HTR-8/SVneo (cell line): ENCODE measurements around the gene CTSE.

Experiments used
- DNase-seq: peaks from one replicate; pipeline ENCODE4 v3.0.0; 2011; ENCODE audit warnings: low spot score, mixed read lengths; ENCODE audit not compliant: insufficient read length
- FAIRE-seq: peaks from 2 replicates; lab custom pipeline; 2011; peaks lifted over from hg19 to GRCh38; lab: Jason Lieb, UNC

The CTSE gene

GRCh38 chr1:205976708-205977401 lies 46.8 kb downstream of the CTSE start:
- no peak for FAIRE-seq
- DNase-seq = peak; percentile 51

DNA sequence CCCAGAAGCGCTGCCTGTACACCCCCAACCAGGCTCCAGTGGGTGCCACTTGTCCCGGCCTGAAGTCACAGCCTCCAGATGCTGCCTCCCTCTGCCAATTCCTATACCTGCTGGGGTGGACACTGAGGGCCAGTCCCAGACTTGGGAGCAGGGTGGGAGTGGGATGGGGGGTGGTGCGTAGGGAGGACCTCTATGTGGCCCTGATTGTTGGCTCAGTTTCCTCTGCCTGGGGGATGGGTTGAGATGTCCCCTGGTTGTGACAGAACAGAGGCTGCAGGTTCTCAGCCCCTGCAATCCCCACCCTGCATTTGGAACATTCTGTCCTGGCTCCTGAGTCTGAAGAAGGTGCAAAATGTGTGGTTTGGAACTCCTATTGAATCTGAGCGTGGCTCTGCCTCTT lies 47.7 kb downstream of the CTSE start:
- no peak for DNase-seq
- FAIRE-seq = no peak

DNA sequence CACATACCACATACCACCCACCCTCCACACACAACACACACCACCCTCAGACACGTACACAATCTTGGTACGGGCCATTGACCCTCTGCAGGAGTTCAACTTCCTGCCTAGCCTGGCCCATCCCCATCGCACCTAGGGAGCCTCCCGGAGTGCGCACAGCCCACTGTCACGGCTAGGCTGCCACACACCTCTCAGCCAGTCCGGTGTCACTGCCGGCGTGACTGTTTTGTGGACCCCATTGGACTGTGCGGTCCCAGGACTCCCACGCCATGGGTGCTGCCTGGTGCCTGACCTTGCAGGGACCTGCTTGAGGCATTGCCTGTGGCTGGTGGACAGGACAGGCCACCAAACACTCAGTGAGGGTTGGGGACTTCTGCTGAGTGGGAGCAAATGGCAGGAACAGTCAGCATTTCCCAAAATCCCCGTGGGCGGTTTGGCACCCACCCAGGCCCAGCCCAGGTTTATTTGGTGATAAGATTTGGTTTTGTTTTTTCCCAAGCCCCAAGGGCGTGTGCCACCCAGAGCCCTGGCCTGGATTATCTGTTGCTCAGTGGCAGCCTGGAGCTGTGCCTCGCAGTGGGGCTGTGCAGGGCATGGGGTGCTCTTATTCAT lies 48.2 kb downstream of the CTSE start:
- DNase-seq = no peak
- FAIRE-seq = no peak

- DNase-seq = no peak
- FAIRE-seq = no peak
Observed at GRCh38 chr1:205974712-205975111, 49.0 kb downstream of the CTSE start.

- FAIRE-seq = no peak
- no peak for DNase-seq
Observed at GRCh38 chr1:205973377-205974232, 50.1 kb downstream of the CTSE start.

- no peak for DNase-seq
- FAIRE-seq = no peak
Observed at GRCh38 chr1:205972491-205973168, 51.1 kb downstream of the CTSE start.

GRCh38 chr1:205972081-205972480 lies 51.6 kb downstream of the CTSE start:
- DNase-seq (no peak), FAIRE-seq (no peak)

DNA sequence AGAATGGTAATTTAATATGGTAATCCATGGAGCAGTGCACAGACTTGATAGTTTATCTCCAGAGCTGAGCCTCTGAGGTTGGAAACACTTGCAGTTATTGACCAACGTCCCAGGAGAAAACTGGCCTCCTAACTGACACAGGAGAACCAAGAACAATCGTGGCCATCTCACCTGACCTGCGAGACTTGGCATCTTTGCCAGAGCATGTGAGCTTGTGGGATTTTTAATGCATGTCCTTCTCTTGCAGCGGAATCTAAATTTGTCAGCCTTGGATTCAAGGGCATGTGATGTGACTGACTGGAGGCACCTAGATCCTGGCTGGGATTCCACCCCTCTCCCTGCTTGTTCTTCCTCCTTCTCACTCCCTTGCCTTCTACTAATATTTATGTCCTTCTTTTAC lies 52.6 kb downstream of the CTSE start:
- DNase-seq (no peak), FAIRE-seq (no peak)

GRCh38 chr1:205970486-205970885 lies 53.2 kb downstream of the CTSE start:
- FAIRE-seq (no peak), DNase-seq (no peak)

- FAIRE-seq = no peak
- DNase-seq = no peak
Observed at GRCh38 chr1:205969229-205969628, 54.5 kb downstream of the CTSE start.

GRCh38 chr1:205967554-205968335 lies 56.0 kb downstream of the CTSE start:
- DNase-seq (no peak), FAIRE-seq (no peak)

GRCh38 chr1:205965036-205965884 lies 58.4 kb downstream of the CTSE start:
- FAIRE-seq (no peak), DNase-seq (no peak)

DNA sequence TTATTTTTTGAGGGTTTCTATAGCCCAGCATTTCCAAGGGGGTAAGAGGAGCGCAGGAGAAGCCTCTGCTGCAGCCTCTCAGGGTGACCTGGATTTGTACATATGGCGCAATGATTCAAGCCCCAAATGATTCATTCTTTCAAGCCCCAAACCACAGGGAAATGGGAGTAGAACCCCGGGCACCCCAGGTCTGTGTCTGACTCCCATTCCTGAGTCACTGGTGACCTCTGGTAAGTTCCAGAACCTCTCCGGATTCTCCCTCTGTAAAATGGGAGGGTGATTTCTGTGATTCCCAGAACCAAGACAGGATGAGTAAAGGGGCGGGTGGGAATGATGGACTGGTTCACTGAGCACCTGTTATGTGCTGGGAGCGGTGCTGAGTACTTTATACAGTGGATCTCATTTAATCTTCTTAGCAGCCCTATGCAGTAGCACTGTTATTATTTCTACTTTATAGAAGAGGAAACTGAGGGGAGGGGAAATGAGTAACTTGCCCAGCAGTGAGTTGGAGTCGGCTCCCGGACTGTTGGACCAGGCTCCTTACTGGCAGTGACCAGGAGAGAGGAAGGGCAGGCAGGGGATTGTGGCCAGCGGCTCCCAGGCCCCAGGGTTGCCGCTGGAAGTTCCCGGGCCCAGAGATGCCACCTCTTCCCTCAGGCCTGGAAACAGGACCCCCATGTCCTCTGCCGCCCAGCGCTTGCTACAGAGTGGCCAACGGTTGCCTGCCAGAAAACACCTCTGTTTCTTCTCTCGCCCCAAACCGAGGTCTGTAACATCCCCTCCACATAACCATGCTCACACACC lies 60.1 kb downstream of the CTSE start:
- DNase-seq = no peak
- FAIRE-seq = no peak

DNA sequence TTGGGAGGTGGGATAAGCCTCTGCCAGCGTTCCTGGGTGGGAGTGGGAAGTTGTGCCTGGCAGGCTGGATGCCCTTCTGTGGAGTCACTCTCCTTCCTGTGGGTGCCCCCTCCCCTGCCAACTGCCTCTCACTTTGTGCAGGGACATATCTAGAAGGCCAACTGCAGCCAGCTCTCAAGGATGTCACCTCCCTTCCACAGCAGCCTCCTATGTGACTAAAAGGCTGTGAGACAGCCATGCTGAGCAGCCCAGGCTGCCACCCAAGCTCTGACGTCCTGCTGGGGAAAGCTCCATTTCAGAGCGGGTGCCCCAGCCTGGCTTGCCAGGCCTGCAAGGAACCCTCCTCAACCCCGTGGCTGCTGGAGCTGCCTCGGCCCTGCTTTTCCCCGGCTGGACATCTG lies 60.9 kb downstream of the CTSE start:
- DNase-seq (no peak), FAIRE-seq (no peak)

DNA sequence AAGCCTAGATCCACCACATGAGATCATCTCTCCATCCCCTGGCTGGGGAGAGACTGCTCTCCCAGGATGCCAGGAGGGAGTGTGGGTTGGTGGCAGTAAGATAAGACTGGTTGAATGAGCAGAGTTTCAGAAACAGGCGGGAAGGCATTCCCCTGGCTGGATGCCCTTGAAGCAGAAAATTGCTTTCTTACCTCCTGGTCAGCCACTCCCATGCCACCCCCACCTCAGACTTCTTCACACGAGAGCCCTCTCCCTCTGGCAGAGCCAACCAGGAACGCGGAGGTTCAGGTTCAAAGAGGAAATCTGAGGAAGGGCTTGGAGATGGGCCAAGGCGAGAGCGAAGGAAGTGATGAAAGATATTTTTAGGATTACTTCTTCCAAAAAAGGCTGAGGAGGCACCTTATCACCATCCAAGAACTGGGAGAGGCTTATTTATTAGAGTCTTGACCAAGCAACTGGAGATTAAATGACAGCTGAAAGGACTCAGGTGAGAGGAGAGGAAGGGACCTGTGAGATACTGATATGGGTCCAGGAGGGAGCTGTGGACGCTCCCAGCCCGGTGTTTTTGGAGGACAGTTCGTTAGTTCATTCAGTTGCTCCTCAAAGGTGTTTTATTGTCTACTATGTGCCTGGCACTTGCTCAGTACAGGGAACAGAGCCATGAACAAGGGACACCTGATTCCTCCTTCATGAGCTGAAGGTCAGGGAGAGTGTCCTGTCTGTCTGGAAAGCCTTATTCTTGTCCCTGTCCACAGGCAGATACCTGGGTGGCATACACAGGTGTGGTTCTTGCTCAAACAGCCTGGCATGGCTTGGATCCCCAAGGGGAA lies 61.5 kb downstream of the CTSE start:
- DNase-seq (no peak), FAIRE-seq (no peak)

DNA sequence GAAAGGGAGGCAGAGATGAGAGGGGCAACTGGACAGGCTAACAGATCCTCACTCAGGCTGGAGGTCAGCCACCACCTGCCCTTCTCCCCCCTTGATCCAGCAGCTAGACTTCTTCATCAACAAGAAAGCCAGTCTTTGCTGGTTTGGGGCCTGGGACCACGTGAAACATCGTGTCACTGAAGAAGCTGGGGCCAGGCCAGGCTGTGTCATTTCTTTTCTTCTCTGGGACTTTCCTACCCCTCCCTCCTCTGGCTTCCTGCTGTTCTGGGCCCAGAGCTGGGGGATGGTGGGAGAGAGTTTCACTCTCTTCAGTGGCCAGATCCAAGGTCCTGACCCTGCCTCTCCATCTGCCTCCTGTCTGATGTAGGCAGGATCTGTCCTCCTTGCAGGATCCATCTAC lies 62.3 kb downstream of the CTSE start:
- DNase-seq (no peak), FAIRE-seq (no peak)

DNA sequence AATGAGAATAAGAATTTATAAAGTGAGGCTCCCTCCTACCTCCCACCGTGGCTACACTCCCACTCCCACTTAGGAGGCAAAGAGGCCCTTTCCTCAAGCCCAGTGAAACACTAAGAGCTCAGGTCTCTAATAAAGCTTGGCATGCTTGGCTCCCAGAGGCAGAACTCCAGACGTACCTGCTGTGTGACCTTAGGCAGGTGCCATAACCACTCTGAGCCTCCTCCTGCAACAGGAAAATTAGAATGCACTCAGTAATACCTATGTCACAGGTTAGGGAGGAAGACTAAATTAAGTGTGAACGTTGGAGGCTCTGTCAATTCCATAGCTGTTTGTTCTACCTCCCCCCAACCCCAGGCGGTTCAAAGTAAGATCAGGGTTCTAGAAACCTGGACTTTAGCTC lies 63.9 kb downstream of the CTSE start:
- FAIRE-seq (no peak), DNase-seq (no peak)
